Measurements from ENCODE around the gene BNIP1.

The BNIP1 gene

DNA sequence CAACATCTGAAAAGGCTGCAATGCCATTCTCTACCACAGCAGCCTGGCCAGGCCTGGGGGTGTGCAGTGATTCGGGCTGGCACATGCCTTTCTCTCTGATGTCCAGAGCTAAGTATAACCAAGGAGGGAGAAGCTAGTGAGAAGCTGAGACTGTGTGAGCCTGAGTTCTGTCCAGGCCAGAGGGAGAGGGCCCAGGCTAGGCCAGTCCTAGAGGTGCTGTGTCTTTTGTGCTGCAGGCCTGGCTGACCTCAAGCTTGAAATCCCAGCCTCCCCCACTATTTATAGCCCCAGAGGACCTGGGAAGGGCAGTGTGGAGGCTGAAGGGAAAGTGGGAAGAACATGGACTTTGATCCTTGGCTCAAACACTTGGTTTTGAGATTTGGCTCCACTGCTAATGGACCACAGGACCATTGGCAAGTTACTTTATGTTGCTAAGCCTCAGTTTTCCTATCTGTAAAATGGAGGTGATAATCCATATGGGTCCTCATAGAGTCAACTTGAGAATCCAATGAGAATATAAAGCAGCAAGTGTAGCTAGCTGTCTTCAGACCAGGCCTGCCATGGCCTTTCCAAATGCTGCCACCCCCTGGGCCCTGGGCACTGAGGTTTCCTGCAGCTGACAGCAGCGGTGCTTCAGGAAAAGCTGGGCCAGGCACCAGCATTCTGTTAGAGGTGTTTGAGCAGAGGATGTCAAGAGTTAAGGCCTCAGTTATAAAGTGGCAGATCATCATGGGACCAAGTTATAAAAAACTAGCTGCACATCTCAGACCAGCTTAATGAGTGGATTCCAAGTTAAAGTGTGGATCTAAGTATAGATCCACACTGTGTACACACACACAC, 21.1 kb downstream of the BNIP1 start:
- no peak for DNase-seq

DNA sequence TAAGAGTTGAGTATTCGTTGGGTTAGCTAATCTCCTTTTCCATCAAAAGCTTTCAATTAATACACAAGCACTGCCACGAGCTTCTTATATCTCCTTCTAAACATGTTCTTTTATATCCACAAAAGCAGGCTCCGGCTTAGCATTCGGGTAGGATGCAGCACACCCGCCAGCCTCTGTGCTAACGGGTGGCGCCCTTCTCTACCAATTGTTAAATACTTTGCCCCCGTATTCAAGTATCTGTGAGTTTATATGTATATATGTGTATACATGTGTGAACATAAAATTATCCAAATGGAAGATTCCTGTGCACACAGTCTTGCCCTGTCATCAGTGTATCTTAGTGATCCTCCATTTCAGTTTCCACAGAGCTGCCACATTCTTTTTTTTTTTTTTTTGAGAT, 27.8 kb downstream of the BNIP1 start:
- DNase-seq: no peak

DNA sequence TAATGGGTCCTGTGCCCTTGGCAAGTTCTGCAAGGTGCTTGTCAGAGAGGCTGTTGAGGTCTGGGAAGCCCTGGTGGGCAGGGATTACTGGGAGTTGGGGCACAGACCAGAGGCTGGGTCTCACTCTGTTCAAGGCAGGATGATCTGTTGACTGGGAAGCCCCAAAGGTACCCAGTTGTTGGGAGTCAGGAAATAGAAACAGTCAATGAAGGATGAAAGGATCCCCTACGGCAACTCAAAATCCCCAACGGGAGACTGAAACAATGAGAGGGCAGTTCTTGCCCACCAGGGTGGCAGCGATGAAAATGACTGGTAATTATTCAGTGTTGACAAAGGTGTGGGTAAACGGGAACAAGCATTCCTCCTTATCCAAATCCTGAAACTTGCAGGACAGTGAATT, 31.2 kb downstream of the BNIP1 start:
- no peak for DNase-seq

DNA sequence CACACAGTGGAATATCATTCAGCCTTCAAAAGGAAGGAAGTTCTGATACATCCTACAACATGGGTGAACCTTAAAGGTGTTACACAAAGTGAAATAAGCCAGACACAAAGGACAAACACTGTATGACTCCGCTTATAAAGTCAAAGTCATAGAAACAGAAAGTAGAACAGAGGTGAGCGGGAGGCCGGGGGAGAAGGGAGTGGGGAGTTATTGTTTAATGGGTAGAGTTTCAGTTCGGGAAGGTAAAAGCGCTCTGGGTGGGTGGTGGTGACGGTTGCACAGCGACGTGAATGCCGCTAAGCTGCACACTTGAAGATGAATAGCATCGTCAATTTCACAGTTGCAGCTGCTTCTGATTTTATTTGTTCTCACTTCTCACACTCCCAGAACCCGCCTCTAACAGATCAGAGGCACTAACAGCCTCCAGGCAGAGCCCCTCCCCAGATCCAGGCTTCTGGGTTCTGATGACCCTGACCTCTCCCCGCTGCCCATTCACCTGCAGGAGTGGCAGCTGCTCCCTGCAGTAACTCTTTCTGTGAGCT, 34.1 kb downstream of the BNIP1 start:
- no peak for DNase-seq

DNA sequence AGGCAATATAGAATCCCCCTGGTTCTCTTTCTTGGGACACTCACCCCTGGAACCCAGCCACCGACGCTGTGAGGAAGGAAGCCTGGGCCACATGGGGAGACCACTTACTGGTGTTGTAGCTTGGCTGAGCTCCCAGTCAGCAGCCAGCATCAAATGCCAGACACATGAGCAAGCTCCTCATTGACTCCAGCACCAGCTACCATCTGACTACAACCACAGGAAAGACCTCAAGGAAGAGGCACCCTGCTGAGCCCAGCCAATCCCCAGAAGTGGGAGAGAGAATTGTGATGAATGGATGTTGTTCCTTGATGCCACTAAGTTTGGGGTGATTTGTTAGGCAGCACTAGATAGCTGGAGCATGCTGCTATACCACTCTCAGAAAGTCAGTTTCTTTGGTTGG, 36.0 kb downstream of the BNIP1 start:
- no peak for DNase-seq

DNA sequence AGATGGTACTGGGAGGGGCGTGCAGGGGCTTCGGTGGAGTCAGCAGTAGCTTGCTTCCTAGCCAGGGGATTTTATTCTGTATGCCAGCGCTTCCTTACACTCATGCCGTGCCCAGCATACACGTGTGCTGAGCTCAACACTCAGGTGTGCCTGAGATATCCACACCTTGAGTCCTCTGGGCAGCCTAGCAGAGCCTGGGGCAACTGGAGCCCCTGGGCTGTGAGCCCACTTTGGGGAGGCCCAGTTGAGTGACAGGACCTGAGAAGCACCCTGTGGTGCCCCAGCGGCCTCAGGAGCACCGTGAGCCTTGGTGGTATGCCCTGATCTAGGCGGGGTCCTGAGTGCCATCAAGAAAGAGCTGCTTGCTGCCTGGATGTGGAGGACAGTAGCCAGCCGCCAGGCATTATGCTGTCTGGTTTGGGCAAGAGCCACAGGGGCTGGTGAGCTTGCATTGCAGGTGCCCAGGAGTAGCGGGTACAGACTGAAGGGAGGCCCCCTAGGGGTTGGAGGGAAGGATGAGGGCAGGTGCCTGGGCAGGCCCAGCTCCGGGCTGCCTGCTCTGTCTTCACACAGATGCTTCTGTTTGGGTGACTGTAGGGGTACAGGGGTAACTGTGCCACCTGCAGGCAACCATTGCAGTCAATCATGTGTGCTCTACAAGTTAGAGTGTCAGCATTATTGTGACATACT, 42.9 kb downstream of the BNIP1 start:
- no peak for DNase-seq

DNA sequence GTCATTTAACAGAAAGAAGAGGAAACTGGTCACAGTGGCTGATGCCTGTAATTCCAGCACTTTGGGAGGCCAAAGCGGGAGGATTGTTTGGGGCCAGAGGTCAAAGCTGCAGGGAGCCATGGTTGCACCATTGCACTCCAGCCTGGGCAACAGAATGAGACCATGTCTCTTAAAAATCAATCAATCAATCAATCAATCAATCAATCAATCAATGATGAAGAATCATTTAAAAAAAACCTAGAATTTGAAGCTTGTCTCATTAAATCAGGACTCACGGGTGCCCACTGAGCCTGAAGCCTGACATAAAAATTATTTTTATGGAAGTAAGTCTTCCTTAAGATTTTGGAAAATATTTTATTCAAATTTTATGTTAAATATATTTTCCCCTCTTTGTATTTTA, 43.9 kb downstream of the BNIP1 start:
- DNase-seq: no peak

DNA sequence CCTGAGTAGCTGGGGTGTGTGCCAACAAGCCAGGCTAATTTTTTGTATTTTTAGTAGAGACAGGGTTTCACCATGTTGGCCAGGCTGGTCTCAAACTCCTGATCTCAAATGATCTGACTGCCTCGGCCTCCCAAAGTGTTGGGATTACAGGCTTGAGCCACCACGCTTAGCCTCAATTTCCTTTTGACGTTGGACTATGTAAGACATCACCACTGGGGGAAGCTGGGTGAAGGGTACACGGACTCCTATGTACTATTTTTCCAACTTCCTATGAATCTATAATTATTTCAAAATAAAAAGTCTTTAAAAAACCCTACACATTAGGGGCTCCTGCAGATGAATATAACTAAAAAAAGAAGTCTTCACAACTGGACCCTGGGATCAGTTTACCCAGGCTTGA, 46.7 kb downstream of the BNIP1 start:
- no peak for DNase-seq

DNA sequence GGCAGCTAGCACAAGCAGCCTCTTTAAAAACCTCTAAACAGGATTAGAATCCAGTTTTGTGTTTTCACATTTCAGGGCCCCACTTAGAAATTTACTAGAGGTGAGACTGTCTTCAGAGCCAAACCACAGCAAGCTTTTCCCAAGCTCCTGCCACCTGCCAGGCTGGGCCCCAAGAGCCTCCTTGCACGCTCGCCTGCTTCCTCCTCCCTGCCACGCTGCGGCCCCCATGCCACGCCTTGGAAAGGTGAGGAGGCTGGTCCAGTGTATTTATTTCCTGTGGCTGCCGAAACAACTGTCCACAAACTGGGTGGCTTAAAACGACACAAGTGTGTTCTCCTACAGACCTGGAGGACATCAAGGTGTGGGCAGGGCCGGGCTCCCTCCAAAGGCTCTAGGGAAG, 47.2 kb downstream of the BNIP1 start:
- no peak for DNase-seq

DNA sequence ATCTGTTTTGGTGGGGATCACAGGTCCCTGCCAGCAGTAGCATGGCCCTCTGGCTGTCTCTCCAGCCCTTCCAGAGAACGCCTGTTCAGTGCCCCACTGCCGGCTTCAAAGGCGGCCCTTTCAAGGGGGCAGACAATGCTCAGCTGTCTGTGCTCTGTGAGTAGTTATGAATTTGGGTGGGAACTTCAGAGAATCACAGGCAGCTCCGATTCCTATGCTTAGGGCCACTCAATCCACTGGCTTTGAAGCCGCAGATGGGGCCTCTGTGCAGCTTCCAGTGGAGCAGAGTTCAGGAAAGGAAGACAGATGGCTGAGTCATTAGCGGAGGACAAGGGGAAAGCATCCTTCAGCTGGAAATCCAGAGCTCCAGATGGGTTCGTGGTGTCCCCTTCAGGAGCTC, 48.2 kb downstream of the BNIP1 start:
- no peak for DNase-seq

DNA sequence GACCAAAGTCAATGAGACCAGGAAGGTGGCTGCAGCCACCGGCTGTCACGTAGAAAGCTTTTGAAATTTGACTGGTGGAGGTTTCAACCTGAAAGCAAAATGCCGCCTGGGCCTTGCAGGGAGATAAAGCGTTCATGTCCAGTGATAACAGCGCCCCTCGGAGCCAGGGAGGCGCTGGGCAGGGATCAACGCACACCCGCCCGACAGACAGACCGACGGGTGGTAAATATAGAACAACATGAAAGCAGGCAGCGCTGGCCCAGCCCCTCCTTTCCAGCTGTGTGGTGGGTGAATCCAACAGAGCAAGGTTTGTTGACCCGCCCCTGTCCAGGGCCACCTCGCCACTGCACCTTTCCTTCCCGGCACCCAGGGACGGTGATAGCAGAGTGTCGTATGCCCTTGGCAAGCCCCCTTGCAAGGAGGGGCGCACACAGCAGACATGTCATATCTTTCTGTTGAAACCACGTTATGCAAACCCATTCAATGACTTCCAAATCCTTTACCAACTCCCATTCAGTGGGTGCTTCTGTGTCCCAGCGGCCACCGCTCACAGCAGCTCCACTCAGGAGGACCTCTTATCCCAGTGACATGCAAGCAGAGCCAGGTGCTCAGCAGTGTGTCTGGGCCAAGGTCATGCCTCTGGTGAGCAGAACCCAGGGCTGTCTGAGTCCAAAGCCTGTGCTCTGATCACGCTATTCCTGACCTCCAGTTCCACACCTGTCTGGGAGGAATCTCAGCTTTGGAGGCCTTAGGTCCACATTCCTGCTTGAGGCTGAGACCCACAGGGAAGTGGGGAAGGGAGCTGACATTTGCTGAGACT, 52.0 kb downstream of the BNIP1 start:
- DNase-seq: no peak

DNA sequence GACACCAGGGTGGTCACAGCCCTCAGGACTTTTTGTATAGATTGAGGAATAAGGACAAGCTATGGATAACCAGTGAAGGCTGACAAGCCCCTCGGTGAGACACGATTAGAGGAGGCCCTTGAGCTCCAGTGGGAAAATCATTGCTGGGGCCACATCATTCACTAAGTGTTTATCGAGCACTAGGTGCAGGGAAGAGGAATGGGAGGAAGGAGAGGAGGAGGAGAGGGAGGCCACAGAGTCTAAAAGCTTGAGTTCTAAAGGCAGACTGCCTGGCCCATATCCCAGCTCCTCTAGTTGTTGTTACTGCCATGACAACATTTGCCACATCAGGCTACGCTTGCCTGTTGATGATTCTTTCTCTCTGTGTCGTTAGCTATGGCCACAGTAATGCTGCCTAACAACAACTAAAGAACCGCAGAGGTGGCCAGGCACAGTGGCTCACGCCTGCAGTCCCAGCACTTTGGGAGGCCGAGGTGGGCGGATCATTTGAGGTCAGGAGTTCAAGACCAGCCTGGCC, 53.1 kb downstream of the BNIP1 start:
- no peak for DNase-seq

DNA sequence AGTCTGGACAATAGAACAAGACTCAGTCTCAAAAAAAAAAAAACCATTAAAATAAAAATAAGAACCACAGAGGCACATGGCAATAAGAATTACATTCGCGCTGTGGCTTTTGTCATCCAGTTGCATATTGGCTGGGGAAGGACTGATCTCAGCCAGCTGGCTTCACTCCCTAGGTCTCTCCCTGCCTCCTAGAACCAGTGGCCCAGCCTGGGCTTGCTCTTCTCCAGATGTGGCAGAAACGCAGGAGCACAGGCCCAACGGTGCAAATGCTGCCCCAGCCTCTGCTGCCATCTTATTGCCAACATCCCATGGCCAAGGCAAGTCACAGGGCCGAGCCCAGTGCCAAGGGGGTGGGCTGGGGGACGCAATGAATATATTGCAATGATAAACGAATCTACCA, 53.7 kb downstream of the BNIP1 start:
- no peak for DNase-seq

DNA sequence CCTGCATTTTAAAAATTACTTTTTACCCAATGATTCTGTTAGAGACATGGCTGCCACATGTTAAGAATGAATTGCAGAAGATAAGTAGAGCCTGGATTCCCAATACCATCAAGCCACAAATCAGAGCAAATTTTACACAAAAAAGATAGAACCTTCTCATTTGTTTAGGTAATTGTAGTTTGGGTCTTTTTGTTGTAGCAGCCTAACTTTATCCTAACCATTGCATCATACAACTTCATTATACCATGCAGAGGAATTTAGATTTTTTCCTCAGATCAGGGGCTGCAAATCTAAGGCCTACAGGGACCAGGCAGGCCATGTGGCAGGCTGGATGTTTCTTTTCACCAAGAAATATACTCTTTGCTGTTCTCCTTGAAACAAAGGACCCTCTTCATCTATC, 56.0 kb downstream of the BNIP1 start:
- DNase-seq: no peak

DNA sequence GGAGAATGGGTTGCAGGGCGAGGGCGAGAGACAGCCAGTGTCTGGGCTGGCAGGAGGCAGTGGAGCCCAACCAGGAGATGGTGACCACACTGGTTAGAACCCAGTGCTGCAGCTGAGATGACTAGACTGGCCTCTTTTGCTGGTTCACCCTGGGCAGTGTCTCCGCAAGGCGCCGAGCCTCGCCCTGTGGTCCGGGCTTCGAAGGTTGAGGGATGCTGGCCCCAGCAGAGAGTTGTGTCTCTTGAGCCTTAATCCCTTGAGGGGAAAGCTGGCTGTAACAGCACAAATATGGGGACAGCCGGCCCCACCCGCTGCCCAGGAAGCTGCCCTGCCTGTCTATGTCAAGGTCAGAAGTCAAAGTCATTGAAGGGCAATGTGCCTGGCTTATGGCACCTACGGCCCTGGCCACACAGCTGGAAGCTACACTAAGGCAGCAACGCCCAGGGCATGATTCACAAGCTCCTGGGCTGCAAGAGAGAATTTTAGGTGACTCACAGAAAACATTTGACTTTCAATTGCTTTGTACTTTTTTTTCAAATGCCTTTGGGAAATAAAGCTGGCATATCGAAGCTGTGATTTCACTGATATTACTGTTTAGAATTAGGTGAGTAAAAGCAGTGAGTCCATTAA, 57.4 kb downstream of the BNIP1 start:
- DNase-seq: no peak

DNA sequence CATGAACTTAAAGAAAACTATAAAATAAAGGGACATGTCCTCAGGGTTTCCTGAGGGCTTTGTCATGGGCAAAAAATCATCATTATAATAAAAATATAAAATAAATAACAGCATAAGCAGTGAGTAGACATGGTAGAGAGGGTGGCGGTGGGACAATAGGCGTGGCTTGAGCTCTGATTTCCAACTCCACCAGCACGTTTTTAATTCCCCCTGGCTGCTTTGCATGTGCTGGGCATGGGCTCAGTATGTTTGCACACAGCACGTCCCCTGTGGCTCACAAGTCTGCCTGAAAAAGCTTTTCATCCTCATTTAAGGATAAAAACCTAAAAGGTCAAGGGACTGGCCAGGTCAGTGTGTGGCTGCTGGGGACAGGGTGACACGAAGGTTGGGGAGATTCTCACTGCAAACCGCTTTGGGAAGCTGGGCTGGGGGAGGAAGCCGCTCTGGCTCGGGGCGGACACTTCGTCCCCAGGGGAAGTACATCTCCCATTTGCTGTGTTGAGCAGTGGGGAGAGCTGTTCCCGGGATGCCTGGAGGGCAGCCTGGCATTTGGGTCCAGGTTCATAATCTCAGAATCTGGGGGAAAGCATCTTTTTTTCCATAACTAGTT, 58.0 kb downstream of the BNIP1 start:
- DNase-seq: no peak

DNA sequence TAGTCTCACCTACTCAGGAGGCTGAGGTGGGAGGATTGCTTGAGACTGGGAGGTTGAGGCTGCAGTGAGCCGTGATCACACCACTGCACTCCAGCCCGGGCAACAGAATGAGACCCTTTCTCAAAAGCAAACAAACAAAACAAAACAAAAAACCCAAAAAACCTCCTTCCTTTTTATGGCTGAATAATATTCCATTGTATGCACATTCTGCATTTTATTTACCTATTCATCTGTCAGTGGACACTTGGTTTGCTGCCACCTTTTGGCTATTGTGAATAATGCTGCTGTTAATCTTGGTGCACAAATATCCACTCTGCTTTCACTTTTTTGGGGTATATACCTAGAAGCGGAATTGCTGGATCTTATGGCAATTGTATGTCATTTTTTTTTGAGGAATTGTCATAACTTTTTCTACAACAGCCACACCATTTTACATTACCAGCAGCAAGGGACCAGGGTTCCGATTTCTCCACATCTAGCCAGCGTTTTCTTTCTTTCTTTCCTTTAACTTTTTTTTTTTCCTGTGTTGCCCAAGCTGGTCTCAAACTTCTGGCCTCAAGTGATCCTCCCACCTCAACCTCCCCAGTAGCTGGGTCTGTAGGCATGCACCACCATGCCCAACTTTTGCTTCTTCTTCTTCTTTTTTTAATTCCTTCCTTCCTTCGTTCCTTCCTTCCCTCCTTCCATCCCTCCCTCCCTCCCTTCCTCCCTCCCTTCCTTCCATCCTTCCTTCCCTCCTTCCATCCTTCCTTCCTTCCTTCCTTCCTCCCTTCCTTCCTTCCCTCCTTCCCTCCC, 60.1 kb downstream of the BNIP1 start:
- DNase-seq: no peak

DNA sequence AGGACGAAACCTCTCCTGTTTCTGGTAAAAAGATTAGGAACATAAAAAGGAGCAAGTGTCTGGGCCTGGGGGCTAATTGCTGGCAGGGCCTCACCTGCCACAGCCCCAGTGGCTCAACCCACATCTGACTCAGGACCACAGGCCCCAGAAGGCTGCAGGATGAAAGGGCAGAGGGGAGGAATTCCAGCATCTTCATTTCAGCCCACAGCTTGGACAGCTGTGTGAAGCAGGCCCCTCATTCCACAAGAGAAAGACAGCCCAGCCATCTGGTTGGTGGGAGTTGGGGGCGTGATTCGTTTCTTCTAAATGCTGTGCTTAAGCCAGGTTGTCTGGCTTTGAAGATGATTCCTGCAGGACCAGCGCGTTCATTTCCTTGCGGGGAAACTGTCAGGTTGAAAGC, 61.6 kb downstream of the BNIP1 start:
- DNase-seq: no peak

DNA sequence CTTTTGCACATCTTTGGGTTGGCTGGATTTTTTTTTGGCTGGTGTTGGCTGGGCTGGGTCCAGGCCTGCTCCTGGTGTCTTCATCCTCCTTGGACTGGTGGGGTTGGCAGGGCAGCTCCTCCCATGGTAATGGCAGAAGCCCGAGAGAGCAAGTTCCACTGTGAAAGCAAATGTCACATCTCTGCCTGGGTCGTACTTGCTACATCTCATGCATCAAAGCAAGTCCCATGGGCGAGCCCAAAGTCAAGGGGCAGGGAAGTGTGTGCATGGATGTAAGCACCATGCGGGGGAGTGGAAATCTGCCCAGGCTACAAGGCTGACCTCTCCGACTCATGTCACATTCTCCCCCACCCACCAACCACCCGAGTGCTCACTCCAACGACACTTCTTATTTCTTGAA, 64.0 kb downstream of the BNIP1 start:
- no peak for DNase-seq

DNA sequence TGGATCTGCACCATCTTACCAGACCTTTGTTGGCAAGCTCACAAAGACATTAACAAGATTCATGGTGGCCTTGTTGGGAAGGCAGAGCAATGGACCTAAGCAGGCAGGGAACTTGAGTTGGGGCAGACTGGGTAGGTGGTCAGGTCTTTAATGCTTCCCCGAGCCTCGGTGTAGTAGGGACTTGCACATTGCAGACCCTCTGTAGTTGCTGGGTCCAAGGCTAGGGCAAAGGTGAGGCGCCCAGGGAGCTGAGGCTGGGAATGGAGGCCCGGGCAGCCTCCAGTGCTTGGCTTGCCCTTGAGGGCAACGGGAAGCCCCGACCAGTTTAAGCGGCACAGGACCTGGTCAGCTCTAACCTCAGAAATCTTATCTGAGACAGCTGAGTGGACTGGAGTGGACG, 66.5 kb downstream of the BNIP1 start:
- no peak for DNase-seq

DNA sequence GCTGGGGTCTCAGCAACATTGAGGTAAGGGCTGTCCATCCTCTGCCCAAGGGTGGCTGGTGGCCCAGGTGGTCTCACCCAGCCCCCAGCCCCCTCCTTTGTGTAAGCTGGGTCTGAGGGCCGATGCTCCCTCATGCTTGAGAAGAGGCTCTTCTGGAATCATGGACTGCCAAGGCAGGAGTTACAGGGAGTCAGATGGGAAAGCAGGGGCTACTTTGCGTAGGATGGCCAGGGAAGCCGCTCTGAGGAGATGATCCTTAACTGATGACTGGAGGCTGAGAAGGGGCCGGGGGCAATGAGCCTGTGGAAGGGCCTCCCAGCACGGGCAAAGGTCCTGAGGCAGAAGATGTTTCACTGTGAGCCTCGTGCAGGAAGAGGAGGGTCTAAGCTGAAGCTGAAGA, 67.0 kb downstream of the BNIP1 start:
- no peak for DNase-seq

All from activated naive CD4-positive, alpha-beta T cell (primary cell).